NCI-H2227 treated with DMSO at 0.1 percent for 48 hours (cell line): ENCODE data around the gene CRB3.
"Not testable (repeated sequence)": the region's sequence is repeated elsewhere in the genome, so short reads cannot be mapped to it uniquely, and the experiment has no call there.

ENCODE experiments used
- DNase-seq: peaks from one replicate; lab custom pipeline; 2025; lab: John Stamatoyannopoulos, UW

CRB3 gene

GRCh38 chr19:6464070-6464873 lies at the start of gene CRB3:
Gene CRB3, plus strand, starts transcription at chr19:6464271. Its CDS starts 431 bp downstream, at chr19:6464702.
- no peak for DNase-seq

GRCh38 chr19:6414793-6415590 lies 49.1 kb upstream of the CRB3 start:
- DNase-seq = no peak

- DNase-seq = no peak
These were observed 48.4 kb upstream of the CRB3 start for GRCh38 chr19:6415591-6416190.

- no peak for DNase-seq
These were observed 47.2 kb upstream of the CRB3 start for GRCh38 chr19:6416658-6417405.

- DNase-seq = no peak
These were observed 46.1 kb upstream of the CRB3 start for GRCh38 chr19:6417713-6418561.

- no peak for DNase-seq
These were observed 45.5 kb upstream of the CRB3 start for GRCh38 chr19:6418562-6418932.

GRCh38 chr19:6421075-6422014 lies 42.7 kb upstream of the CRB3 start:
- DNase-seq = no peak

- DNase-seq = peak; percentile 8
These were observed 40.4 kb upstream of the CRB3 start for GRCh38 chr19:6423499-6424194.

GRCh38 chr19:6424195-6424938 lies 39.7 kb upstream of the CRB3 start, which contains the start of gene KHSRP:
Gene KHSRP, minus strand, starts transcription at chr19:6424811. Its CDS starts 110 bp downstream, at chr19:6424701.
- no peak for DNase-seq

GRCh38 chr19:6424939-6425731 lies 38.9 kb upstream of the CRB3 start:
- peak; percentile 99 for DNase-seq

- no peak for DNase-seq
These were observed 38.1 kb upstream of the CRB3 start for GRCh38 chr19:6425732-6426620.

- DNase-seq = no peak
These were observed 36.9 kb upstream of the CRB3 start for GRCh38 chr19:6427131-6427530.

GRCh38 chr19:6428692-6429418 lies 35.2 kb upstream of the CRB3 start:
- not testable (repeated sequence) for DNase-seq

GRCh38 chr19:6429419-6430221 lies 34.5 kb upstream of the CRB3 start:
- DNase-seq = no peak

- no peak for DNase-seq
These were observed 32.2 kb upstream of the CRB3 start for GRCh38 chr19:6431891-6432290.
